DND-41 (cell line): ENCODE data around the gene RBBP5.

Source experiments
- ATAC-seq: fragments of 200-7000 bp; cut with Tn5 transposase; 3 replicates; pipeline ENCODE4 v1.9.1; 2021; ENCODE audit warnings: low read depth; ENCODE audit not compliant: insufficient read depth
- DNase-seq: peaks from one replicate; pipeline ENCODE4 v3.0.0-alpha.2; 2020
- H2AFZ ChIP-seq: 2 replicates; pipeline ENCODE4 v1.6.0; 2012; ENCODE audit warnings: low read depth, low read length
- H3K27ac ChIP-seq: 2 replicates; pipeline ENCODE4 v1.5.1; 2012; ENCODE audit warnings: low read length, inconsistent platforms
- H3K27me3 ChIP-seq: fragments of 200-600 bp; sonication (generic); 2 replicates; pipeline ENCODE4 v1.6.0; 2012; ENCODE audit warnings: low read length, mild to moderate bottlenecking, inconsistent platforms; ENCODE audit not compliant: insufficient read depth, poor library complexity
- H3K36me3 ChIP-seq: 2 replicates; pipeline ENCODE4 v1.5.1; 2012; ENCODE audit warnings: low read length, inconsistent platforms; ENCODE audit not compliant: insufficient read depth
- H3K4me1 ChIP-seq: 2 replicates; pipeline ENCODE4 v1.5.1; 2012; ENCODE audit warnings: mild to moderate bottlenecking, low read length; ENCODE audit not compliant: insufficient read depth
- H3K4me2 ChIP-seq: 2 replicates; pipeline ENCODE4 v1.6.0; 2012; ENCODE audit warnings: mild to moderate bottlenecking, moderate library complexity, low read length, inconsistent platforms; ENCODE audit not compliant: insufficient read depth
- H3K4me3 ChIP-seq, 2 experiments: fragments of 200-600 bp in 1 of 2; shearing (Covaris generic) in 1 of 2; 2 replicates each; pipeline ENCODE4 v1.5.1; 2012 to 2016; ENCODE audit warnings: inconsistent platforms in 2 of 2, low read length in 2 of 2, mild to moderate bottlenecking in 2 of 2, low read depth in 1 of 2, moderate library complexity in 1 of 2
- H3K79me2 ChIP-seq: 2 replicates; pipeline ENCODE4 v1.6.0; 2012; ENCODE audit warnings: low read length, inconsistent platforms; ENCODE audit not compliant: insufficient read depth
- H3K9ac ChIP-seq: 2 replicates; pipeline ENCODE4 v1.6.0; 2012; ENCODE audit warnings: low read depth, mild to moderate bottlenecking, inconsistent platforms, low read length, moderate library complexity
- H3K9me3 ChIP-seq: 2 replicates; pipeline ENCODE4 v1.5.1; 2012; ENCODE audit warnings: low read length, moderate library complexity, mild to moderate bottlenecking, inconsistent platforms; ENCODE audit not compliant: insufficient read depth, severe bottlenecking
- H4K20me1 ChIP-seq: 2 replicates; pipeline ENCODE4 v1.6.0; 2012; ENCODE audit warnings: low read length; ENCODE audit not compliant: insufficient read depth
- CTCF ChIP-seq: IDR thresholded peaks from 2 replicates; pipeline ENCODE4 v1.5.1; 2012; ENCODE audit warnings: borderline replicate concordance, low read length, moderate library complexity, mild to moderate bottlenecking; ENCODE audit not compliant: poor library complexity, severe bottlenecking; ENCODE audit errors: extremely low read depth
- EZH2 ChIP-seq: IDR thresholded peaks from 3 replicates; pipeline ENCODE4 v1.6.1; 2012; ENCODE audit warnings: borderline replicate concordance, low read depth, mild to moderate bottlenecking, moderate library complexity, low read length, inconsistent platforms; ENCODE audit not compliant: severe bottlenecking

Gene RBBP5

GRCh38 chr1:205141236-205142101 is 19.7 kb upstream of the RBBP5 start:
- peaks cover 7% of the 10 kb centered on the region; the same call in 1 of the 2 replicates for H3K4me1 ChIP-seq
- H3K9ac ChIP-seq, result no peak overlapping the region
- peak; percentile 96 for ATAC-seq
- no peak overlapping the region for H3K4me3 ChIP-seq
- DNase-seq, result peak; percentile 76
- H3K36me3 ChIP-seq, result no peaks in the 10 kb centered on the region
- peak overlapping the region; percentile 50 for H3K4me2 ChIP-seq
- H3K9me3 ChIP-seq, result no peaks in the 10 kb centered on the region
- peak overlapping the region; percentile 37; the same call in 1 of the 2 replicates for H2AFZ ChIP-seq
- no peaks in the 10 kb centered on the region for H4K20me1 ChIP-seq
- H3K79me2 ChIP-seq, result no peaks in the 10 kb centered on the region
- H3K27ac ChIP-seq, result no peak overlapping the region
- no peaks in the 10 kb centered on the region for H3K27me3 ChIP-seq
- TF ChIP-seq CTCF (peak; percentile 90), EZH2 (no peak)

GRCh38 chr1:205140113-205140512 is 18.3 kb upstream of the RBBP5 start:
- Histone ChIP-seq H3K36me3 (no peaks in the 10 kb centered on the region), H3K27ac (no peak overlapping the region), H3K4me1 (peaks cover 7% of the 10 kb centered on the region; the same call in 1 of the 2 replicates), H3K4me3 (no peak overlapping the region), H3K27me3 (no peaks in the 10 kb centered on the region), H4K20me1 (no peaks in the 10 kb centered on the region), H3K9ac (no peak overlapping the region), H2AFZ (no peak overlapping the region), H3K9me3 (no peaks in the 10 kb centered on the region), H3K79me2 (no peaks in the 10 kb centered on the region), H3K4me2 (no peak overlapping the region)
- no peak for TF ChIP-seq CTCF
- no peak for TF ChIP-seq EZH2
- no peak for ATAC-seq
- DNase-seq, result no peak

- no peak for ATAC-seq
- Histone ChIP-seq H3K4me2 (no peak overlapping the region), H4K20me1 (no peaks in the 10 kb centered on the region), H3K27ac (no peak overlapping the region), H3K79me2 (no peaks in the 10 kb centered on the region), H3K36me3 (no peaks in the 10 kb centered on the region), H3K4me1 (peaks cover 7% of the 10 kb centered on the region; the same call in 1 of the 2 replicates), H3K4me3 (no peak overlapping the region), H2AFZ (no peak overlapping the region), H3K9me3 (no peaks in the 10 kb centered on the region), H3K27me3 (no peaks in the 10 kb centered on the region), H3K9ac (no peak overlapping the region)
- no peak for DNase-seq
- TF ChIP-seq CTCF (no peak), EZH2 (no peak)
Observed at GRCh38 chr1:205137901-205138300, 16.1 kb upstream of the RBBP5 start.
